Measurements from ENCODE around the gene EPM2A.

Gene EPM2A

DNA sequence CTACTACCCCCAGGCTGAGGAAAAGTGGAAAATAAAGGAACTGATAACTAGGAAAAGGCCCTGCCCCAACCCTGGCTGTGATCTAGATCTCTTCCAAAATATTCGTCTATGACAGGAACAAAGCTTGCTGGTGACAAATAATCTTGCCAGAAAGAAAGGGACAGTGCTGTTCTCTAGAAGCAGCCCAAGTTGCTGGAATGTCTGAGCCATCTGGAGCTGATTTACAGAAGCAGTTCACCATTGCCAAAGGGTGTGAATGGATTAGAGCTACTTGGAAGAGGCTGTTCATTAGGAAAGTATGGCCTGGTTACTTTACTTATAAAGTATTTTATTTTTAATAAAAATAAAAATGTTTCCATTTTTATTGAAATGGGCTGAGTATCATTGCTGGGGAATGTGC lies 146.3 kb downstream of the EPM2A start:
- no peak for DNase-seq

DNA sequence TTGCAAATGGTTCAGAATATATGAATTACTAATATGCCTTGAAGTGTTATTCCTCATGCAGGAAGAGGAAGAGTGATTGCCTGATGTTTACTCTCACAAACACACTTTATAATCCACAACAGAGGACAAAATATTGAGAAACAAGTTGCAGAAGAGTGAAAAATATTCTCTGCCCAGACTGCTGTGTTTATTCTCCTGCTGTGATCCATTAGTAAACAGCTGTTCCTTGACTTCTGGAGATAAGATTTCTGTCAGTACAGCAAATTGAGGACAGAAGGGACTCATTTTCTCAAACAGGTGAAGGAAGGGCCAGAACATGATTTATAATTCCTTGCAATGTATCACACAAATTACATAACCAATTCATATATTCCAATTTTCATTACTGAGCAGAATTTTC lies 148.0 kb downstream of the EPM2A start:
- DNase-seq: peak; percentile 24

DNA sequence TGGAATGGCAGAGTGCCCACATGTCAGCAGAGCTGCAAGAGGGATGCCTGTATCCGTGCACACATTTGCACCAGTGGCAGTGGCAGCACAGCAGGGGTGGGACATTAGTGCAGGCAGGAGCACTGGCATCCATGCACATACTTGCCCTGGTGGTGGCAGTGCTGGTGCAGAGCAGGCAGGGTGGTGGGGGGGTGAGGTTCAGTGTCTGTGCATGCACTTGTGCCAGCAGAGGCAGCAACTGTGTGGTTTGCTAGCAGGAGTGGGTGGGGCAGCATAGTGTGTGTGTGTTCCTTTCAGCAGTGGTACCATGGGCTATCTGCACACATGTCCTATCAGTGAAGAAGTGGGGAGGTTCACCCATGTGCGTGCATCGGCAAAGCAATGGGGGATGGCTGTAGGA lies 151.6 kb downstream of the EPM2A start:
- no peak for DNase-seq

Data from DMS 273 treated with DMSO at 0.1 percent for 48 hours (cell line).